G401.6 (cell line): ENCODE results near the gene SYCE3.
A peak's percentile ranks its signal among the peaks of the same experiment; 100 is the strongest.
"Not testable (repeated sequence)": the region's sequence is repeated elsewhere in the genome, so short reads cannot be mapped to it uniquely, and the experiment has no call there.

Experiments used
- FAIRE-seq: peaks from 2 replicates; lab custom pipeline; 2012; peaks lifted over from hg19 to GRCh38; lab: Jason Lieb, UNC

The SYCE3 gene

GRCh38 chr22:50562523-50563412, at the start of gene SYCE3:
TSS of gene SYCE3 (minus strand) at chr22:50562919. CDS start at chr22:50556405, 6,514 bp downstream.
- peak; percentile 87 for FAIRE-seq

- no peak for FAIRE-seq
These were observed 49.4 kb upstream of the SYCE3 start for GRCh38 chr22:50612168-50612527.

- no peak for FAIRE-seq
These were observed 48.8 kb upstream of the SYCE3 start for GRCh38 chr22:50611341-50612060.

GRCh38 chr22:50610581-50610980, 47.9 kb upstream of the SYCE3 start:
- FAIRE-seq, result no peak

- FAIRE-seq, result no peak
These were observed 47.3 kb upstream of the SYCE3 start for GRCh38 chr22:50610041-50610451.

- no peak for FAIRE-seq
These were observed 46.9 kb upstream of the SYCE3 start for GRCh38 chr22:50609599-50609998.

GRCh38 chr22:50608996-50609395, 46.3 kb upstream of the SYCE3 start:
- FAIRE-seq, result no peak

GRCh38 chr22:50608058-50608840, 45.5 kb upstream of the SYCE3 start:
- FAIRE-seq, result not testable (repeated sequence)

- no peak for FAIRE-seq
These were observed 44.9 kb upstream of the SYCE3 start for GRCh38 chr22:50607659-50608020.

GRCh38 chr22:50606946-50607658, 44.4 kb upstream of the SYCE3 start:
- no peak for FAIRE-seq

GRCh38 chr22:50606165-50606945, 43.6 kb upstream of the SYCE3 start:
- no peak for FAIRE-seq

GRCh38 chr22:50605613-50606074, 42.9 kb upstream of the SYCE3 start:
- FAIRE-seq, result no peak

- FAIRE-seq, result no peak
These were observed 42.4 kb upstream of the SYCE3 start for GRCh38 chr22:50605002-50605612.

GRCh38 chr22:50604256-50605001, 41.7 kb upstream of the SYCE3 start:
- no peak for FAIRE-seq

- FAIRE-seq, result no peak
These were observed 41.0 kb upstream of the SYCE3 start for GRCh38 chr22:50603511-50604255.

- no peak for FAIRE-seq
These were observed 39.6 kb upstream of the SYCE3 start for GRCh38 chr22:50602338-50602700.

GRCh38 chr22:50601669-50602337, 39.1 kb upstream of the SYCE3 start:
- FAIRE-seq, result no peak

GRCh38 chr22:50600967-50601668, 38.4 kb upstream of the SYCE3 start:
- FAIRE-seq, result no peak
